Thymus (tissue), 11 donors: ENCODE data around the gene NSMF. TPM values are rescaled to one million over a fixed set of nuclear protein-coding genes. Genes with fewer than 3 reads are reported as not detected.
A peak's percentile ranks its signal among the peaks of the same experiment; 100 is the strongest.
"Not testable (repeated sequence)": the region's sequence is repeated elsewhere in the genome, so short reads cannot be mapped to it uniquely, and the experiment has no call there.

Source experiments
- DNase-seq, 9 donors: peaks; one replicate each; pipeline ENCODE4 v3.0.0-alpha.2; 2013; ENCODE audit warnings: low spot score in 9 of 9, low read depth in 6 of 9, missing footprints in 1 of 9
- H3K27ac ChIP-seq, 2 donors: one replicate each; pipeline ENCODE4 v1.5.1; 2013; ENCODE audit warnings: control low read depth in 1 of 2, low read depth in 1 of 2, low read length in 1 of 2, mild to moderate bottlenecking in 1 of 2, moderate library complexity in 1 of 2
- H3K27me3 ChIP-seq, 2 donors: one replicate each; pipeline ENCODE4 v1.5.1; 2013; ENCODE audit warnings: low read length in 1 of 2; ENCODE audit not compliant: control insufficient read depth in 2 of 2, insufficient read depth in 1 of 2
- H3K36me3 ChIP-seq, 2 donors: one replicate each; pipeline ENCODE4 v1.5.1; 2013; ENCODE audit warnings: low read length in 1 of 2, mild to moderate bottlenecking in 1 of 2, moderate library complexity in 1 of 2; ENCODE audit not compliant: control insufficient read depth in 2 of 2, insufficient read depth in 2 of 2
- H3K4me1 ChIP-seq, 2 donors: one replicate each; pipeline ENCODE4 v1.5.1; 2013; ENCODE audit warnings: low read length in 2 of 2; ENCODE audit not compliant: control insufficient read depth in 2 of 2, insufficient read depth in 2 of 2
- H3K4me3 ChIP-seq, 2 donors: one replicate each; pipeline ENCODE4 v1.5.1; 2013; ENCODE audit warnings: low read length in 2 of 2, control low read depth in 1 of 2, mild to moderate bottlenecking in 1 of 2
- H3K9me3 ChIP-seq, 2 donors: one replicate each; pipeline ENCODE4 v1.5.1; 2013; ENCODE audit warnings: low read length in 1 of 2, mild to moderate bottlenecking in 1 of 2; ENCODE audit not compliant: control insufficient read depth in 2 of 2, insufficient read depth in 1 of 2
- WGBS: extraction: QIAGEN DNeasy Blood & Tissue Kit; methylation state at CpG from one replicate; pipeline ENCODE4 v1.1.7; 2013; 5-methylcytosine and 5-hydroxymethylcytosine counted together
- polyA plus RNA-seq: library from polyadenylated mRNA; stranded (reverse); fragments of 200-250 nt; gene quantifications from one replicate; pipeline ENCODE4 v1.2.3, GENCODE V29; 2013
- total RNA-seq: library from RNA; stranded (reverse); fragments of 120-200 nt; gene quantifications from one replicate; pipeline ENCODE4 v1.2.4, GENCODE V29; 2013
- donor health status: healthy.

The NSMF gene
- total and polyA plus RNA-seq, 2 donors = 14.9 to 77.6 TPM

DNA sequence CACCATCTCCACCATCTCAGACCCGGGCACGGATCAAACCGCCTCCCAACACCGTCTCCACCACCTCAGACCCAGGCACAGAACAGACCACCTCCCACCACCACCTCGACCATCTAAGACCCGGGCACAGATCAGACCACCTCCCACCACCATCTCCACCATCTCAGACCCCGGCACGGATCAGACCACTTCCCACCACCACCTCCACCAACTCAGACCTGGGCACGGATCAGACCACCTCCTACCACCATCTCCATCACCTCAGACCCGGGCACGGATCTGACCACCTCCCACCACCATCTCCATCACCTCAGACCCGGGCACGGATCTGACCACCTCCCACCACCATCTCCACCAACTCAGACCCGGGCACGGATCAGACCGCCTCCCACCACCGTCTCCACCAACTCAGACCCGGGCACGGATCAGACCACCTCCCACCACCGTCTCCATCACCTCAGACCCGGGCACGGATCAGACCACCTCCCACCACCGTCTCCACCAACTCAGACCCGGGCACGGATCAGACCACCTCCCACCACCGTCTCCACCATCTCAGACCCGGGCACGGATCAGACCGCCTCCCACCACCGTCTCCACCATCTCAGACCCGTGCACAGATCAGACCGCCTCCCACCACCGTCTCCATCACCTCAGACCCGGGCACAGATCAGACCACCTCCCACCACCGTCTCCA lies 7.4 kb upstream of the NSMF start:
- H3K9me3 ChIP-seq, H3K4me3 ChIP-seq, DNase-seq, H3K27ac ChIP-seq, H3K36me3 ChIP-seq: not testable (repeated sequence)
- peaks cover 15 to 27% of the 10 kb centered on the region in 2 donors for H3K4me1 ChIP-seq
- WGBS = 98% methylated on average over 35 of the region's 35 CpGs
- peaks cover 9 to 13% of the 10 kb centered on the region in 2 donors for H3K27me3 ChIP-seq

DNA sequence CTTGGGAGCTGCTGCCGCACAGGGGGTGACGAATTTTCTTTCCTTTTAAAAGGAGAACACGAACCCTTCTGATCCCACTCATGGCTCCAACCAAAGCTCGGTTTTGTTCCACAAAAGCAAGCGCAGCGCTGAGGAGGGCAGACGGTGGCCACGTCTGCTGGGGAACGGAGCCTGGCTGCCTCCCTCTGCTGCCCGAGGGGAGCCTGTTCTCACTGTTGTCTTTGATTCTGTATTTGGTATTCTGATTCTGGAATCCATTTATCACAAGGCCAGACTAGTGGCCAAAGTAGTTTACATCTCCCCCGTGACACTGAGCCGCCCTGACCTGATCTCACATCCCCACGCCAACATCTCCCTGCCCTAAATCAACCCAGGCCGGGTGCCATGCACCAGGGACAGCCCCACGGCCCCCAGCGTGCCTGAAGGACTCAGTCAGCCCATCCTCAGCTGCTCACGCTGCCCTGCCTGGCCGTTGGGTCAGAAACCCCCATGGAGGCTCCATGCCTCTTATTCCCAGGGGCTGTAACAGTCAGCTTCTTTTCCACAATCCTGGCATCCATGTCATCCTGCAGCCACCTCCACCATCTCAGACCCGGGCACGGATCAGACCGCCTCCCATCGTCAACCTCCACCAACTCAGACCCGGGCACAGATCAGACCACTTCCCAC lies 6.7 kb upstream of the NSMF start:
- Histone ChIP-seq H3K27ac (no peak overlapping the region), H3K4me3 (no peak overlapping the region), H3K4me1 (peaks cover 22 to 33% of the 10 kb centered on the region in 2 donors), H3K27me3 (peaks cover 9 to 12% of the 10 kb centered on the region in 2 donors), H3K9me3 (peaks cover 0 to 2% of the 10 kb centered on the region in 2 donors), H3K36me3 (no peaks in the 10 kb centered on the region)
- WGBS = 98% methylated on average over 23 of the region's 23 CpGs
- no peak for DNase-seq

DNA sequence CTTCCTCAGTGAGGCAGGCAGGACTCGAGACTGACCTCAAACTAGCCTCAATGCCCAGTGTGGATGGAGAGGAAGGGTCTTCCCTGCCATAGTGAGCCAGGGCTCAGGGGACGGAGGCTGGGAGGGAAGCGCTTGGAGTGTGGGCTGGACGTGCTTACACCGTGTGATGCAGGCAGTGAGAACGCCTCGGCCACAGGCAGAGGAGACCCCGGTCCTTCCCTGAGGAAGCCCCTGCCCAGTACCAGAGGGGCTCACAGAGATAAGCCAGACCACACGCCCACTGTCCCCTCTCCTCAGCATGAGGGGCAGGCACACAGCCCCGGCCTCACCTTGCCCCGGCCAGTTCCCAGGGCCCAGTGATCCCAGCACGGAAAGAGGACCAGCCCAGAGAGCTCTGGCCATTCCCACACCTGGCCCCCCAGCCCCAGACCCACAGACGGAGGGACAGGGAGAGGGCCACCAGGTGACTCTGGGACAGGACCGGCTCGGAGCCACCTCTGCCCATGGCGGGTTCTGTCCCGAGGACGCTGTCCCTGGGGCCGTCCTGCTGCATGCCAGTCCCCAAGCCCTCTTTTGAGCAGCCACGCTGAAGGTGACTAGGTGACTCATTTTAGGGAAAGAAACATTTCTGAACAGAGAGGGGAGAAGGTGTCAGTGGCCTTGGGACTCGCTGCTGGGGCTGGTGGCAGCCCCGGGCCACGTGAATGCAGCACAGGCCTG lies 6.0 kb upstream of the NSMF start:
- H3K27ac ChIP-seq = no peak overlapping the region
- H3K36me3 ChIP-seq = no peaks in the 10 kb centered on the region
- peaks cover 9 to 11% of the 10 kb centered on the region in 2 donors for H3K27me3 ChIP-seq
- H3K4me1 ChIP-seq = peaks cover 25 to 36% of the 10 kb centered on the region in 2 donors
- DNase-seq = no peak
- peaks cover 0 to 6% of the 10 kb centered on the region in 2 donors for H3K9me3 ChIP-seq
- 96% methylated on average over 23 of the region's 23 CpGs for WGBS
- no peak overlapping the region for H3K4me3 ChIP-seq

DNA sequence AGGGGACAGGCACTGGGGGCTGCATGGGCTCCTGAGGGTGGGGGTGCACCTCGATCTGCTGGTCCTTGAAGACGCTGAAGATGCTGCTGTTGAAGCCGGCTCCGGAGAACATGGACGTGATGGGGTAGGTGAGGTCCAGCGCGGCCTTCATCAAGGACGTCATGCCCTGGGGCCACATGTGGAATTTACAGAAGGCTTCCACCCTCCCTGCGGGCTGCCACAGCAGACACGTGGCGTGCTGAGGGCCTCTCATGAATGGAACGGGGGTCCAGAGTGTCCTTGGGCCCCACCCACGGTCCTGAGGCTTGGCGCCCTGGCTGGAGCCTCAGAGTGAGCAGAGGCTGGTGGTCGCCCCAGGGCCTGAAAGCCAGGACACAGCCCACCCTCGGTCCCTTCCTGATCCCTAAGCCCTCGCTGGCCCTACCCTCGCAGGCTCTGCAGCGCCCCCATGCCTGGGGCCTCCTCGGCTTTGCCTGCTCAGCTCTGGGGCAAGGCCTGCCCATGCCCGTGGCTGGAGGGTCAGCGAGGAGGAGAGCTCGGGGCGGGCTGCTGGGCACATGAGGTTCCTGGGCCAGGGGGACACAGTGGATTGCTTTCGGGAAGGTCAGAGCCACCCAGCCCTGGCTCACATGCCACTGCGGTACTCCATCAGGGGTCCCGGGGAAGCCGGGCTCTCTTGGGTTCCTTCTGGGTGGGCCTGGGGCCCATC lies 5.3 kb upstream of the NSMF start:
- DNase-seq = no peak
- no peak overlapping the region for H3K27ac ChIP-seq
- no peaks in the 10 kb centered on the region for H3K36me3 ChIP-seq
- peaks cover 5 to 11% of the 10 kb centered on the region in 2 donors for H3K27me3 ChIP-seq
- peaks cover 33 to 44% of the 10 kb centered on the region in 2 donors for H3K4me1 ChIP-seq
- 98% methylated on average over 28 of the region's 28 CpGs for WGBS
- no peak overlapping the region for H3K4me3 ChIP-seq
- H3K9me3 ChIP-seq = peaks cover 0 to 9% of the 10 kb centered on the region in 2 donors

DNA sequence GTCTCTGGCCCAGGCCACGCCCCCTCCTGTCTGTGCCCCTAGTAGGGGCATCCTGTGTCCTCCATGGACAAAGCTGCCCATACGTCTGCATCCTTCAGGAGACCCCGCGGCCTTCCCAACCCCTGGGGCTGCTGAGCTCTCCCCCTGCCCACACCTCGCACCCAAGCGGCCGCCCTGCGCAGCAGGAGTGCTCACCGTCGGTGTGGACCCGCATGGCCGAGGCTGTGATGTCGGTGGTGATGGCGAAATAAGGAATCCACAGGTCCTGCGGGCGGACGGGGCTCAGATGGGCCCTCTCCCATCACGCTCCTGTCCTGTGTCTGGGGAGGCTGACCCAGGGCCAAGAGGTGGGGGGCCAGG lies 4.8 kb upstream of the NSMF start:
- DNase-seq = no peak
- Histone ChIP-seq H3K4me1 (peaks cover 34 to 45% of the 10 kb centered on the region in 2 donors), H3K9me3 (peaks cover 0 to 11% of the 10 kb centered on the region in 2 donors), H3K36me3 (no peaks in the 10 kb centered on the region), H3K4me3 (no peak overlapping the region), H3K27me3 (peaks cover 5 to 11% of the 10 kb centered on the region in 2 donors), H3K27ac (no peak overlapping the region)
- WGBS = 98% methylated on average over 18 of the region's 18 CpGs

DNA sequence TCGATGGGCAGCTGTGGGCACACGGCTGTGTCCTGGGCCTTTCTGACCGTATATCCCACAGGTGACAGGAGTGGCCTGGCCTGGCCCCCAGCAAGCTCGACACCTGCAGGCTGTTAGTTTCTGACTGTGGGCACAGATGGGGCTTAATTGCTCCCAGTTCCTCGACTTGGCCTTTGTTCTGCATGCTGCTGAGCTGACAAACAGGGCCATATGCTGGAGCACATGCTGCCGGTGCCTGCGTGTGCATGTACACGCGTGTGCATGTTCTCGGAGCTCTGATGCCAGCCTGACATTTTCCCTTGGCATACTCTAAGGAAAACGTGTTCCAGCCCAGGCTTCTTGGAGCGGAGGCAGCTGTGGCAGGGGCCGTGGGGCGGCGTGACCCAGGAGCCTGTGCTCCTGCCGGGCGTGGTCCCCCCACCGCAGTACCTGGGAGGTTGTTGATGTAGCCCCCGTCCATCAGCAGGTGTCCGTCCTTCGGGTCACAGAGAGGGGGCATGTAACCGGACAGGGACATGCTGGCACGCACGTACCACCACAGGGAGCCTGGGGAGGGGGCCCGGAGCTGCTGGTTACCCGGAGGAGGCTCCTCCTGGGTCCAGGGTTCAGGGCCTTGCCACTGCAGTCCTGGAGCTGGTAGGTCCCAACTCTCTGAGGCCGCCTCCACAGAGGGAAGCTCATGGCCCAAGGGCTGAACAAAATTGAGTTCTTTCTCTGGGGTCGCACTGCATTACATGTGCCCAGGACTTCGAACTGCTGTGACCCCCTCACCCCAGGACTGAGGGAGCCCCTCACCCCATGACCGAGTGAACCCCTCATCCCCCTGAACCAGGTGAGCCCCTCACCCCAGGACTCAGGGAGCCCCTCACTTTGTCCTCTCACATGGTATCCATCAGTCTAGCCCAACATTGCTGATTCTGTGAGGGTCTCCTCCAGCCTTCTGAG lies 4.1 kb upstream of the NSMF start:
- H3K27me3 ChIP-seq = peaks cover 2 to 13% of the 10 kb centered on the region in 2 donors
- peaks cover 0 to 11% of the 10 kb centered on the region in 2 donors for H3K9me3 ChIP-seq
- WGBS = 89% methylated on average over 30 of the region's 30 CpGs
- H3K27ac ChIP-seq = peak overlapping the region; percentile 96 to 98
- peak overlapping the region; percentile 57 to 63 for H3K4me3 ChIP-seq
- no peaks in the 10 kb centered on the region for H3K36me3 ChIP-seq
- peak in 2 of 9 donors; percentile 50 to 65 for DNase-seq
- H3K4me1 ChIP-seq = peaks cover 38 to 49% of the 10 kb centered on the region in 2 donors

DNA sequence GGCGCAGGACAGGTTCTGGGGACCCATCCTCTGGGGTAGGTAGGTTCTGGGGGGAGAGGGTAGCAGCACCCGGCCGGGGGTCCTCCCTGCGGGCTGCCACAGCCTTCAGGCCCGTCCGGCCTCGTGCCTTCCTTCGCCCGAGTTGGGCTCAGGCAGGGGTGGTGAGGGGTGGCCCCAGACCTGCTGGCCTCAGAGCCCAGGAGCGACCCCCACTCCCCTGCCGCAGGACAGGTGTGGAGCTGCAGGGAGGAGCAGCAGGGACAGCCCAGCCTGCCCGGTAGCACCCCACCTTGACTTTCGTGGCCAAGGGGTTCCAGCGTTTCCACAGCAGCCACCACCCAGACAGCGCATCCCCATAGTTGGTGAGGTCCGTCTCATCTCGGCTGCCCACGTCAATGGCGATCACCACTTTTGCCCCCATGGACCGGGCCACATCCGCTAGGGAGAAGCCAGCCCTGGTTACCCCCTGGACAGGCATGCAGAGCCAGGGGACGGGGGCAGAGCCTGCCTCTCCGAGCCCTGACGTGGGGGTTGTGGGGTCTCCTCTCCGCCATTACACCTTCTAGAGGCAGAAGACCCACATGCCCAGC lies 3.4 kb upstream of the NSMF start:
- peaks cover 0 to 11% of the 10 kb centered on the region in 2 donors for H3K9me3 ChIP-seq
- no peak for DNase-seq
- peak overlapping the region; percentile 96 to 98 for H3K27ac ChIP-seq
- H3K27me3 ChIP-seq = peaks cover 0 to 15% of the 10 kb centered on the region in 2 donors
- H3K4me3 ChIP-seq = peak overlapping the region; percentile 57 to 63
- H3K4me1 ChIP-seq = peaks cover 41 to 55% of the 10 kb centered on the region in 2 donors
- WGBS = 86% methylated on average over 25 of the region's 25 CpGs
- peaks cover under 1 to 3% of the 10 kb centered on the region in 2 donors for H3K36me3 ChIP-seq
